RPMI7951 (cell line): ENCODE measurements around the gene ITGB3. TPM values are rescaled to one million over a fixed set of nuclear protein-coding genes. Genes with fewer than 3 reads are reported as not detected.

Experiments used
- DNase-seq: peaks from one replicate; pipeline ENCODE4 v3.0.0-alpha.2; 2012; ENCODE audit warnings: low read depth
- total RNA-seq: library from RNA; depleted of rRNA; stranded (reverse); fragments of >200 nt; shearing (Covaris generic); gene quantifications from 2 replicates; pipeline ENCODE4 v1.2.3, GENCODE V29; 2014

The ITGB3 gene
- total RNA-seq, 1 experiment from 2014 or later = 19.7 TPM

DNA sequence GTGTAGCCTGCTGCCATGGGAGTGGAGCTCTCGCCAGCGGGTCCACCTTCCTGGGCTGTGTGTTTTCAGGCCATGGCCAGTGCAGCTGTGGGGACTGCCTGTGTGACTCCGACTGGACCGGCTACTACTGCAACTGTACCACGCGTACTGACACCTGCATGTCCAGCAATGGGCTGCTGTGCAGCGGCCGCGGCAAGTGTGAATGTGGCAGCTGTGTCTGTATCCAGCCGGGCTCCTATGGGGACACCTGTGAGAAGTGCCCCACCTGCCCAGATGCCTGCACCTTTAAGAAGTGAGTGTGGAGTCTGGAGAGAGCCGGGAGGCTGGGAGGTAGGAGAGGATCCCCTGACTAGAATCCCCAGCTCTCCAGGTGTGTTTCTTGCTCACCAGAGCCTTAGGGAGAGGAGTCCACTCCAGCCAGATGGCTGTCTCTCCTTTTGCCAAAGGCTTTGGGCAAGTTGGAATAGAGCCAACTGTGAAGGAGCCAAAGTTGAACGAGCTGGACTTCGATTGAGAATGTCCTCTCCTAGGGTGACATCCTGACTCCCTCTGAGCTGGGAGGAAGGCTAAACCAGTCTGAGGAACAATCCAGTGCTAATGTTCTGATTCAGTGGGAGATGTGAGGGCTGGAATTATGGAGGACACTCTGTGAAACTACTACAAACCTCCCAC, 45.7 kb downstream of the ITGB3 start:
- DNase-seq = no peak

- DNase-seq = no peak
Measured at GRCh38 chr17:47300718-47301117, 47.1 kb downstream of the ITGB3 start.

GRCh38 chr17:47301161-47301560, 47.5 kb downstream of the ITGB3 start:
- no peak for DNase-seq

DNA sequence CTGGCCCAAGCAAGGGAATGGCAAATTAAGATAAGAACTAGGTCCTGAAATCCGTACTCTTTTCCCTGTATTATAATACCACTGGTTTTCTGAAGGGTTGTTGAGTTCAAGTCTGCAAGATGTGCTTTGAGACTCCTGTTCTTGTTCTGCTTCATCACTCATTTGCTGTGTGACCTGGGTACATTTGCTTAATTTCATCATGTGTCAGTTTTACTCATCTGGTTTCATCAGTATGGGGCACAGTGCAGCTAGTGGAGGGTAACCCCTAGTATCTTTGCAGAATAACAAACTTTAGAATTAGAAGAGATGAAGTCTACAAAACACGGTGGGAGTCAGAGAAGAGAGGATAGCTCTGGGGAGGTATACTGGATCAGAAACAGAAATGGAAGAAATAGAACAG, 48.2 kb downstream of the ITGB3 start:
- no peak for DNase-seq

DNA sequence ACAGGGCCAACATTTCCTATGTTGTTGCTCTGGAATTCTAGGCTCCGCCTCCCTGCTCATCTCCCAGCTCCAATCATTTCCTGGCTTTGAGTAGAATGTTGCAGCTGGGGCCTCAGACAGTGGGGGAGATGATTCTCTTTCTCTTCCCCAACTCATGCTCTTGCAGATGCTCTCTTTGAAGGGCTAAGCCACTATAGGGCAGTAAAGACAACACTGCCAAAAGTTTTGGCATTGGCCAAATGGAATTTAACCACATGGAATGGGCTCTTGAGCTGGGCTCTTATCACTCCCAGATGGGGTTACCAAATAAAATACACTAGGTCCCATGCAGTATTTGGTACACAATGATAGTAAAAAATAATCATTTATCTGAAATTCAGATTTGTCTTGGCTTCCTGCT, 50.6 kb downstream of the ITGB3 start:
- peak; percentile 74 for DNase-seq

DNA sequence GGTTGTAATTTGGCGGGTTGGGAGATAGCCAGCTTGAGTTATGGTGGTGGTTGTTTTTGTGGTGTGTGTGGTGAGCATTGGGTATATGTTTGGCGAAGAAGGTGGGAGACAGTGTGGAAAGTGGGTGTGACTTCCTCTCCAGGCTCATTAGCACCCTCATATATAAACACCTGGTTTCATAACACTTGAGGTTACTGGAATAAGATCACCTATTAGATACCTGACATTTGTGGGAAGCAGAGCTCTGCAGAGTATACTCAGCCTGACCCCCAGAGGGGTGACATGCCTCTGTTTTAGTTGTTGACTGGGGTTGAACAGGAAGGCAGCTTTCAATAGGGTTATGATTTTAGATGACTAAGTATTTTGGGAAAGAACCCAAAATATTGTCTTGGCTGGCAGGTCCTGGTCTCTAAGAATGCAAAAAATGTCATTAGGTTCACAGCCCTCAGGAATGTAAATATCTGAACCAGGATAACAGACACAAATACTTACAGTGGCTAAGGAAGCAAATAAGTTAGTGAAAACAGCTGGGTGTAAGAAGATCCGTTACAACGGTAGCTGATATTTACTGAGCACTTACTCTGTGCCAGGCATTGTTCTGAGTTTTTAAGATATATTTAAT, 51.8 kb downstream of the ITGB3 start:
- DNase-seq = peak; percentile 87

DNA sequence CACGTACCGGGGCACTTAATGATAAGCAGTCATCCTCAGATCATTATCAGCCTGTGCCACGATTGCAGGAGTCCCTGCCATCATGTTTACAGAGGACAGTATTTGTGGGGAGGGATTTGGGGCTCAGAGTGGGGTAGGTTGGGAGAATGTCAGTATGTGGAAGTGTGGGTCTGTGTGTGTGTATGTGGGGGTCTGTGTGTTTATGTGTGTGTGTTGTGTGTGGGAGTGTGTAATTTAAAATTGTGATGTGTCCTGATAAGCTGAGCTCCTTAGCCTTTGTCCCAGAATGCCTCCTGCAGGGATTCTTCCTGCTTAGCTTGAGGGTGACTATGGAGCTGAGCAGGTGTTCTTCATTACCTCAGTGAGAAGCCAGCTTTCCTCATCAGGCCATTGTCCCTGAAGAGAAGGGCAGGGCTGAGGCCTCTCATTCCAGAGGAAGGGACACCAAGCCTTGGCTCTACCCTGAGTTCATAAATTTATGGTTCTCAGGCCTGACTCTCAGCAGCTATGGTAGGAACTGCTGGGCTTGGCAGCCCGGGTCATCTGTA, 56.6 kb downstream of the ITGB3 start:
- no peak for DNase-seq

DNA sequence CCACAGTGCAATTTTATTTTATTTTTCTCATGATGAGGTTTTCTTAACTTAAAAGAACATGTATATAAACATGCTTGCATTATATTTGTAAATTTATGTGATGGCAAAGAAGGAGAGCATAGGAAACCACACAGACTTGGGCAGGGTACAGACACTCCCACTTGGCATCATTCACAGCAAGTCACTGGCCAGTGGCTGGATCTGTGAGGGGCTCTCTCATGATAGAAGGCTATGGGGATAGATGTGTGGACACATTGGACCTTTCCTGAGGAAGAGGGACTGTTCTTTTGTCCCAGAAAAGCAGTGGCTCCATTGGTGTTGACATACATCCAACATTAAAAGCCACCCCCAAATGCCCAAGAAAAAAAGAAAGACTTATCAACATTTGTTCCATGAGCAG, 57.8 kb downstream of the ITGB3 start:
- DNase-seq = no peak

GRCh38 chr17:47315451-47316266, 62.0 kb downstream of the ITGB3 start:
- DNase-seq = peak; percentile 69

- peak; percentile 7 for DNase-seq
Measured at GRCh38 chr17:47316311-47316710, 62.7 kb downstream of the ITGB3 start.

GRCh38 chr17:47317119-47317518, 63.5 kb downstream of the ITGB3 start:
- no peak for DNase-seq

- no peak for DNase-seq
Measured at GRCh38 chr17:47318197-47318918, 64.7 kb downstream of the ITGB3 start.

DNA sequence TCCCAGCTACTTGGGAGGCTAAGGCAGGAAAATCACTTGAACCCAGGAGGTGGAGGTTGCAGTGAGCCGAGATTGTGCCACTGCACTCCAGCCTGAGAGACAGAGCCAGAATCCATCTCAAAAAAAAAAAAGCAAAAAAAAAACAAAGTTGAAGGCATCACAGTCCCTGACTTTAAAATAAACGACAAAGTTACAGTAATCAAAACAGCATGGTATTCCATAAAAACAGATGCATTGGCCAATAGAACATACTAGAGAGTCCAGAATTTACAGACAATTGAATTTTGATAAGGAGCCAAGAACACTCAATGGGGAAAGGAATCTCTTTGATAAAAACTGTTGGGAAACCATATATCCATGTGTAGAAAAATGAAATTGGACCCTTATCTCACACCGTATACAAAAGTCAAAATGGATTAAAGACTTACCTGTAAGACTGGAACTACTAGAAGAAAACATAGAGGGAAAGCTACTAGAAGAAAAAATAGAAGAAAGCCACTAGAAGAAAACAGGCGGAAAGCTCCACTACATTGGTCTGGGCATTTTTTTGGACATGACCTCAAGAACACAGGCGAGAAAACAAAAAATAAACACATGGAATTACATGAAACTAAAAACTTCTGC, 67.4 kb downstream of the ITGB3 start:
- no peak for DNase-seq

DNA sequence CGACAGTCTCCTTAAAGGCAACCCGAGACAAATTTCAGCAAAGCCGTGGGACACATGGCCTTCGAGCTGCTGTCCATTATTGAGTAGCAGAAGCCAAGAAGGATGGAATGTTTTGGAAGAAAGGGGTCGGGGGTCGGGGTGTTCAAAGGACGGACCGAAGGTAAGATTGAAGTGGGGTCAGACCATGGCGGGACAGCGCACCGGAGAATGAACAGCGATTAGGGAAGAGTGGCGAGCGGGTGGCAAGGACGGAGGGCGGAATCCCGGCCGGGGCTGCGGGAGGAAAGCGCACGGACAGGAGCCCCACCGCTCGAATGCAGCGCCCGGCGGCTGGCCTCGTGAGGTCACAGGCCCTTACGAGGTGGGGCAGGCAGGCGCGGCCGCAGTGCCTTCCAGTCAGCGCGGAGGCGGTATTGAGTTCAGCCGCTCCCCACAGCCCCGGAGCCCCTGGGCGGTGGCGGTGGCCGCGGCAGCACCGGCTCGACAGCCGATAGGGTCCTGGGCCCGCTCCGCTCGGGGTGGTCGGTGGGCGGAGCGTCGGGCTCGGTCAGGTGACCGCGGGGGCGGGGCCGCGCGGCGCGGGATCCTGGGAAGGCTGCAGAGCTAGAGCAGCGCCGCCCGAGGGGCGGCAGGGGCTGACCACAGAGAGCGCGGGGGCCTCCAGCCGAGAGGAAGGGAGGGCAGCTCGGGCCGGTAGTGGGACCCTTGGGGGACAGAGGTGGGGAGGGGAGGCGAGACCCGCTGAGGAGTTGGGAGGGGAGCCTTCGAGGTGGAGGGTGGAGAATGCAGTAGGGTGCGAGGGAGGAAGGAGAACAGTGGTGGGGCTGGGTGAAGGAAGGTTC, 70.0 kb downstream of the ITGB3 start, which contains the start of gene EFCAB13:
TSS of gene EFCAB13 (plus strand) at position 574 of the 842 bp plus-strand sequence. CDS start 4,399 bp downstream, outside the sequence.
- peak; percentile 90 for DNase-seq

DNA sequence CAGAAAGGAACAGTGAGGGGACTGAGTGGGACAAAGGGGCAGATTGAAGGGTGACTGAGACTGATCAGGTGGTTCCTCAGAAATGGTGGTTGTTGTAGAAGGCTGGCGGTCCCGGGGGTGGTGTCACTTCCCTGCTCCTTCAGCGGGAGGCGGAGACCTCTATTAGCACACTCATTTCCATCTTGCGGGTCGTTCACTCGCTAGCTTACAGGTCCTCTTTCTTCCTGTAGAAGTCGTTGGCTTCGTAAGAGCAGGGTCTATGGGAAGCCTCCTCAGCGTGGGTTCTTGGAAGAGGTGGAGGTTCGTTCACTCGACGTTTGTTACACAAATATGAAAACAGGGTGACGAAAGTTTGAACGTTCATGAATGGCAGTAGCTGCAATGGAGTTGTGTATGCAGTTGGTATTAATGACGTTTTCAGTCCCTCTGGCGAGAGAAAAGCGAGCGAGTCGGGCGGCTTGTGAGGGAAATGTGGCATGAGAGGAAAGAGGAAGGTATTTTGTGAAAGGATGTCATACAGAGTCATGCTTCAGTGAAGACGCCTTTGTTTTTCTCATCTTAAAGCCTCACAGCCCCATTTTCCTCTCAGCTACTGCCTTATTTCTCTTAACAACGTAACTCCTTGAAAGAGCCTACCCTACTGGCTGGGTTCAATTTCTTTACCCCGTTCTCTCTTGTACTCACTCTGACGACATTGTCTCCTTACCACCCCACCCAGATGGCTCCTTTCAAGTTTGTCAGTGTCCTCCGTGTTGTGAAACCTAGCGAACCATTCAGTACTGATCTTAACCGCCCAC, 70.8 kb downstream of the ITGB3 start:
- peak; percentile 65 for DNase-seq

- DNase-seq = no peak
Measured at GRCh38 chr17:47325176-47325575, 71.5 kb downstream of the ITGB3 start.

GRCh38 chr17:47330548-47330947, 76.9 kb downstream of the ITGB3 start:
- DNase-seq = no peak

- DNase-seq = no peak
Measured at GRCh38 chr17:47332287-47332686, 78.7 kb downstream of the ITGB3 start.
